Measurements from ENCODE around the gene SNX20. TPM values are rescaled to one million over a fixed set of nuclear protein-coding genes. Genes with fewer than 3 reads are reported as not detected.

SNX20 gene
- total and polyA plus RNA-seq, 2 experiments from 2014 or later = not detected

DNA sequence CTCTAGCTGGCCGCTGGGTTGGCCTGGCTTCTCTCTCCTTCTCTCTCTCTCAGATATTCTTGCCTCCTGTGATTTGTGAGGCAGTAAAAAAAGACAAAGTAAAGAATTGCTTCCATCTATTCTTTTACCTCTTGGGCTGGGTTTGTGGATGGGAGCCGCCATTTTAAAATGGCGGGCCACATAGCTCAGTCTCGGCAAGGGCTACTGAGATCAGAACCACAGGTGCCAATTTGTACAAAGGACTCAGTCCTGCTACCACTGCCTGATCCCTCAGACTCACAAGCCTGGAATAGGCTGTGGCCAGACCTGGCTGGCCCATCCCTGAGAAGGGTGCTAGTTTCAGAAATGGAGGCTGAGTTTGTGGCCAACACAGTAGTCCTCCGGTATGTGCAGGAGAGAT, 36.4 kb upstream of the SNX20 start:
- Mint-ChIP-seq H3K4me3 (no peak overlapping the region), H3K27me3 (ENCODE audit: insufficient read depth, low read depth, poor library complexity) (peaks cover 8% of the 10 kb centered on the region), H3K4me1 (peaks cover 15% of the 10 kb centered on the region), H3K27ac (no peak overlapping the region), H3K36me3 (ENCODE audit: low read depth) (no peaks in the 10 kb centered on the region), H3K9me3 (no peaks in the 10 kb centered on the region)
- no peak overlapping the region for H3K4me3 ChIP-seq
- no peaks in the 10 kb centered on the region for H3K9me2 ChIP-seq (ENCODE audit: insufficient read depth)
- no peaks in the 10 kb centered on the region for H3K36me3 ChIP-seq (ENCODE audit: insufficient read depth)
- TF ChIP-seq, protein P1, sequence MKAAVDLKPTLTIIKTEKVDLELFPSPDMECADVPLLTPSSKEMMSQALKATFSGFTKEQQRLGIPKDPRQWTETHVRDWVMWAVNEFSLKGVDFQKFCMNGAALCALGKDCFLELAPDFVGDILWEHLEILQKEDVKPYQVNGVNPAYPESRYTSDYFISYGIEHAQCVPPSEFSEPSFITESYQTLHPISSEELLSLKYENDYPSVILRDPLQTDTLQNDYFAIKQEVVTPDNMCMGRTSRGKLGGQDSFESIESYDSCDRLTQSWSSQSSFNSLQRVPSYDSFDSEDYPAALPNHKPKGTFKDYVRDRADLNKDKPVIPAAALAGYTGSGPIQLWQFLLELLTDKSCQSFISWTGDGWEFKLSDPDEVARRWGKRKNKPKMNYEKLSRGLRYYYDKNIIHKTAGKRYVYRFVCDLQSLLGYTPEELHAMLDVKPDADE (IDR thresholded peaks at IDR 0.05) = no peak
- no peak for TF ChIP-seq STAT1 (IDR thresholded peaks at IDR 0.05; ENCODE audit: unreplicated experiment)
- no peak for TF ChIP-seq NANOG (IDR thresholded peaks at IDR 0.05; ENCODE audit: borderline replicate concordance)
- no peak for TF ChIP-seq ZNF331 (CRISPR knock-in tag; IDR thresholded peaks at IDR 0.05; ENCODE audit: low read depth)
- TF ChIP-seq EZH2 (IDR thresholded peaks at IDR 0.05; ENCODE audit: low read depth, unreplicated experiment) = no peak
- no peak for TF ChIP-seq CTCF (conservative IDR thresholded peaks at IDR 0.05; ENCODE audit: low read depth in 2 of 2)
- no peak for TF ChIP-seq JUNB (IDR thresholded peaks at IDR 0.05; ENCODE audit: unreplicated experiment)
- no peak for TF ChIP-seq CREB1 (CRISPR knock-in tag; IDR thresholded peaks at IDR 0.05; ENCODE audit: low read depth)
- TF ChIP-seq POLR2AphosphoS5 (IDR thresholded peaks at IDR 0.05; ENCODE audit: low read depth) = no peak
- TF ChIP-seq, protein P2, sequence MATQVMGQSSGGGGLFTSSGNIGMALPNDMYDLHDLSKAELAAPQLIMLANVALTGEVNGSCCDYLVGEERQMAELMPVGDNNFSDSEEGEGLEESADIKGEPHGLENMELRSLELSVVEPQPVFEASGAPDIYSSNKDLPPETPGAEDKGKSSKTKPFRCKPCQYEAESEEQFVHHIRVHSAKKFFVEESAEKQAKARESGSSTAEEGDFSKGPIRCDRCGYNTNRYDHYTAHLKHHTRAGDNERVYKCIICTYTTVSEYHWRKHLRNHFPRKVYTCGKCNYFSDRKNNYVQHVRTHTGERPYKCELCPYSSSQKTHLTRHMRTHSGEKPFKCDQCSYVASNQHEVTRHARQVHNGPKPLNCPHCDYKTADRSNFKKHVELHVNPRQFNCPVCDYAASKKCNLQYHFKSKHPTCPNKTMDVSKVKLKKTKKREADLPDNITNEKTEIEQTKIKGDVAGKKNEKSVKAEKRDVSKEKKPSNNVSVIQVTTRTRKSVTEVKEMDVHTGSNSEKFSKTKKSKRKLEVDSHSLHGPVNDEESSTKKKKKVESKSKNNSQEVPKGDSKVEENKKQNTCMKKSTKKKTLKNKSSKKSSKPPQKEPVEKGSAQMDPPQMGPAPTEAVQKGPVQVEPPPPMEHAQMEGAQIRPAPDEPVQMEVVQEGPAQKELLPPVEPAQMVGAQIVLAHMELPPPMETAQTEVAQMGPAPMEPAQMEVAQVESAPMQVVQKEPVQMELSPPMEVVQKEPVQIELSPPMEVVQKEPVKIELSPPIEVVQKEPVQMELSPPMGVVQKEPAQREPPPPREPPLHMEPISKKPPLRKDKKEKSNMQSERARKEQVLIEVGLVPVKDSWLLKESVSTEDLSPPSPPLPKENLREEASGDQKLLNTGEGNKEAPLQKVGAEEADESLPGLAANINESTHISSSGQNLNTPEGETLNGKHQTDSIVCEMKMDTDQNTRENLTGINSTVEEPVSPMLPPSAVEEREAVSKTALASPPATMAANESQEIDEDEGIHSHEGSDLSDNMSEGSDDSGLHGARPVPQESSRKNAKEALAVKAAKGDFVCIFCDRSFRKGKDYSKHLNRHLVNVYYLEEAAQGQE (IDR thresholded peaks at IDR 0.05; ENCODE audit: unreplicated experiment) = no peak
- no peak for TF ChIP-seq ZNF114 (CRISPR knock-in tag; IDR thresholded peaks at IDR 0.05)
- TF ChIP-seq EZH2phosphoT487 (IDR thresholded peaks at IDR 0.05; ENCODE audit: unreplicated experiment) = no peak
- TF ChIP-seq, protein P3, sequence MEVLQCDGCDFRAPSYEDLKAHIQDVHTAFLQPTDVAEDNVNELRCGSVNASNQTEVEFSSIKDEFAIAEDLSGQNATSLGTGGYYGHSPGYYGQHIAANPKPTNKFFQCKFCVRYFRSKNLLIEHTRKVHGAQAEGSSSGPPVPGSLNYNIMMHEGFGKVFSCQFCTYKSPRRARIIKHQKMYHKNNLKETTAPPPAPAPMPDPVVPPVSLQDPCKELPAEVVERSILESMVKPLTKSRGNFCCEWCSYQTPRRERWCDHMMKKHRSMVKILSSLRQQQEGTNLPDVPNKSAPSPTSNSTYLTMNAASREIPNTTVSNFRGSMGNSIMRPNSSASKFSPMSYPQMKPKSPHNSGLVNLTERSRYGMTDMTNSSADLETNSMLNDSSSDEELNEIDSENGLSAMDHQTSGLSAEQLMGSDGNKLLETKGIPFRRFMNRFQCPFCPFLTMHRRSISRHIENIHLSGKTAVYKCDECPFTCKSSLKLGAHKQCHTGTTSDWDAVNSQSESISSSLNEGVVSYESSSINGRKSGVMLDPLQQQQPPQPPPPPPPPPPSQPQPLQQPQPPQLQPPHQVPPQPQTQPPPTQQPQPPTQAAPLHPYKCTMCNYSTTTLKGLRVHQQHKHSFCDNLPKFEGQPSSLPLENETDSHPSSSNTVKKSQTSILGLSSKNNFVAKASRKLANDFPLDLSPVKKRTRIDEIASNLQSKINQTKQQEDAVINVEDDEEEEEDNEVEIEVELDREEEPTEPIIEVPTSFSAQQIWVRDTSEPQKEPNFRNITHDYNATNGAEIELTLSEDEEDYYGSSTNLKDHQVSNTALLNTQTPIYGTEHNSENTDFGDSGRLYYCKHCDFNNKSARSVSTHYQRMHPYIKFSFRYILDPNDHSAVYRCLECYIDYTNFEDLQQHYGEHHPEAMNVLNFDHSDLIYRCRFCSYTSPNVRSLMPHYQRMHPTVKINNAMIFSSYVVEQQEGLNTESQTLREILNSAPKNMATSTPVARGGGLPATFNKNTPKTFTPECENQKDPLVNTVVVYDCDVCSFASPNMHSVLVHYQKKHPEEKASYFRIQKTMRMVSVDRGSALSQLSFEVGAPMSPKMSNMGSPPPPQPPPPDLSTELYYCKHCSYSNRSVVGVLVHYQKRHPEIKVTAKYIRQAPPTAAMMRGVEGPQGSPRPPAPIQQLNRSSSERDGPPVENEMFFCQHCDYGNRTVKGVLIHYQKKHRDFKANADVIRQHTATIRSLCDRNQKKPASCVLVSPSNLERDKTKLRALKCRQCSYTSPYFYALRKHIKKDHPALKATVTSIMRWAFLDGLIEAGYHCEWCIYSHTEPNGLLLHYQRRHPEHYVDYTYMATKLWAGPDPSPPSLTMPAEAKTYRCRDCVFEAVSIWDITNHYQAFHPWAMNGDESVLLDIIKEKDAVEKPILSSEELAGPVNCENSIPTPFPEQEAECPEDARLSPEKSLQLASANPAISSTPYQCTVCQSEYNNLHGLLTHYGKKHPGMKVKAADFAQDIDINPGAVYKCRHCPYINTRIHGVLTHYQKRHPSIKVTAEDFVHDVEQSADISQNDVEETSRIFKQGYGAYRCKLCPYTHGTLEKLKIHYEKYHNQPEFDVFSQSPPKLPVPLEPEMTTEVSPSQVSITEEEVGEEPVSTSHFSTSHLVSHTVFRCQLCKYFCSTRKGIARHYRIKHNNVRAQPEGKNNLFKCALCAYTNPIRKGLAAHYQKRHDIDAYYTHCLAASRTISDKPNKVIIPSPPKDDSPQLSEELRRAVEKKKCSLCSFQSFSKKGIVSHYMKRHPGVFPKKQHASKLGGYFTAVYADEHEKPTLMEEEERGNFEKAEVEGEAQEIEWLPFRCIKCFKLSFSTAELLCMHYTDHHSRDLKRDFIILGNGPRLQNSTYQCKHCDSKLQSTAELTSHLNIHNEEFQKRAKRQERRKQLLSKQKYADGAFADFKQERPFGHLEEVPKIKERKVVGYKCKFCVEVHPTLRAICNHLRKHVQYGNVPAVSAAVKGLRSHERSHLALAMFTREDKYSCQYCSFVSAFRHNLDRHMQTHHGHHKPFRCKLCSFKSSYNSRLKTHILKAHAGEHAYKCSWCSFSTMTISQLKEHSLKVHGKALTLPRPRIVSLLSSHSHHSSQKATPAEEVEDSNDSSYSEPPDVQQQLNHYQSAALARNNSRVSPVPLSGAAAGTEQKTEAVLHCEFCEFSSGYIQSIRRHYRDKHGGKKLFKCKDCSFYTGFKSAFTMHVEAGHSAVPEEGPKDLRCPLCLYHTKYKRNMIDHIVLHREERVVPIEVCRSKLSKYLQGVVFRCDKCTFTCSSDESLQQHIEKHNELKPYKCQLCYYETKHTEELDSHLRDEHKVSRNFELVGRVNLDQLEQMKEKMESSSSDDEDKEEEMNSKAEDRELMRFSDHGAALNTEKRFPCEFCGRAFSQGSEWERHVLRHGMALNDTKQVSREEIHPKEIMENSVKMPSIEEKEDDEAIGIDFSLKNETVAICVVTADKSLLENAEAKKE (CRISPR knock-in tag; IDR thresholded peaks at IDR 0.05) = no peak
- H3K4me1 ChIP-seq (ENCODE audit: insufficient read depth) = no peaks in the 10 kb centered on the region; the same call in 1 of the 2 replicates
- no peaks in the 10 kb centered on the region for H3F3A ChIP-seq (replicated peaks; ENCODE audit: low read depth)
- H4K20me1 ChIP-seq (replicated peaks; ENCODE audit: insufficient read depth) = no peaks in the 10 kb centered on the region
- no peak overlapping the region for H3K27ac ChIP-seq (ENCODE audit: low read depth)
- H3K27me3 ChIP-seq (ENCODE audit: insufficient read depth) = no peaks in the 10 kb centered on the region
- DNase-seq (ENCODE audit: low spot score) (no peak), ATAC-seq (no peak)
- no peaks in the 10 kb centered on the region for H3K79me2 ChIP-seq (replicated peaks; ENCODE audit: insufficient read depth)
- H3K4me2 ChIP-seq = no peak overlapping the region
- H2AFZ ChIP-seq = no peak overlapping the region

Measured in GM23338 (cell line).